Body of pancreas (tissue), 4 donors: Measurements from ENCODE around the gene TEAD1.
A peak's percentile ranks its signal among the peaks of the same experiment; 100 is the strongest.

Experiments
- POLR2A ChIP-seq, 3 donors: fragments of 450-650 bp; IDR thresholded peaks; one replicate each; pipeline ENCODE4 v1.6.1; 2016; ENCODE audit warnings: antibody characterized with exemption in 3 of 3, mild to moderate bottlenecking in 2 of 3
- TF ChIP-seq, protein P1 (sequence below), 7 experiments: fragments of 450-650 bp in 4 of 7; fragments of 200-600 bp in 3 of 7; sonication (generic) in 3 of 7; IDR thresholded peaks; one replicate each; pipeline ENCODE4 v1.5.1; 2016 to 2019; ENCODE audit warnings: antibody characterized with exemption in 7 of 7

DNA sequence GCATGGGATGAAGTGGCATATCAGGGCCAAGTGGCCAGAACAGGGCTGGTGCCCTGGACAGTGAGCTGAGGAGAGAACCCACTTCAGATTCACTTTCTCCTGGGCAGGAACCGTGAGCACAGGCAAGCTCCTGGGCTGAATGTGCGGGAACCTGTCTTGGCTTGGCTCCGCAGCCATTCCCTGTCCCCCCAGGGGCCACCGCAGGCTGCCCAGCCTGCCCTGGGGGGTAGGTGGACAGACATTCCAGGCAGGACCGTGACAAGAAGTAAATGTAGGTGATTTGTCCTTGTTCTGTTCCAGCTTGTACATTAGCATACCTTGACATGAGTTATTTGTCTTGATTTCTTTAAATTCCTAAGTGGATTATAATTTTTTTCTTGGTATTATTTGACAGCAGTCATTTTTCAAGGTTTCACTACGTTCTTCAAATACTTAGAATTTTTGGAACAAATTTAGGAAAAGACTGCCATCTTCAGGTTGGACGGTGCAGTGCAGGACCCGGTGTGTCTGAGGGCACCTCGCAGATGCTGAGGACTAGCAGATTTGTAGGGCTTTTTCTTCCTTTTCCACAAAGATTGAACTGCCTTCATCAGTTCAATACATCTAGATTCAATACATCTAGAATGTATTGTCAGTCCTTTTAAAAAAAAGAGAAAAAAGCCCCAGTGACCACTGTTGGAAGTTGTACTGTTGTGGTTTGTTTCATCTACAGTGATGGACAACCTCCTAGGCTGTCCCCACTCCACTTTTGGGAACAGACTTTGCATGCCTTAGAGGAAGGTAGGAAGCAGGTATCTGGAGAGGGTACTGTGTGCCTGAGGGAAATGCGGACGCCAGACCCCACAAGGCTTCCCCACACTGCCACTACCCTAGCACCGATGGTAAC is 219.8 kb downstream of the TEAD1 start:
- TF ChIP-seq, protein P1, sequence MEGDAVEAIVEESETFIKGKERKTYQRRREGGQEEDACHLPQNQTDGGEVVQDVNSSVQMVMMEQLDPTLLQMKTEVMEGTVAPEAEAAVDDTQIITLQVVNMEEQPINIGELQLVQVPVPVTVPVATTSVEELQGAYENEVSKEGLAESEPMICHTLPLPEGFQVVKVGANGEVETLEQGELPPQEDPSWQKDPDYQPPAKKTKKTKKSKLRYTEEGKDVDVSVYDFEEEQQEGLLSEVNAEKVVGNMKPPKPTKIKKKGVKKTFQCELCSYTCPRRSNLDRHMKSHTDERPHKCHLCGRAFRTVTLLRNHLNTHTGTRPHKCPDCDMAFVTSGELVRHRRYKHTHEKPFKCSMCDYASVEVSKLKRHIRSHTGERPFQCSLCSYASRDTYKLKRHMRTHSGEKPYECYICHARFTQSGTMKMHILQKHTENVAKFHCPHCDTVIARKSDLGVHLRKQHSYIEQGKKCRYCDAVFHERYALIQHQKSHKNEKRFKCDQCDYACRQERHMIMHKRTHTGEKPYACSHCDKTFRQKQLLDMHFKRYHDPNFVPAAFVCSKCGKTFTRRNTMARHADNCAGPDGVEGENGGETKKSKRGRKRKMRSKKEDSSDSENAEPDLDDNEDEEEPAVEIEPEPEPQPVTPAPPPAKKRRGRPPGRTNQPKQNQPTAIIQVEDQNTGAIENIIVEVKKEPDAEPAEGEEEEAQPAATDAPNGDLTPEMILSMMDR (IDR thresholded peaks at IDR 0.05): peak; percentile 69 to 97 (median 89)
- no peak for TF ChIP-seq POLR2A (IDR thresholded peaks at IDR 0.05)
